GM18498 (cell line): Measurements from ENCODE around the gene PDZRN4.

Experiments used
- ATAC-seq: cut with Tn5 transposase; IDR thresholded peaks from one replicate; pipeline ENCODE4 v1.9.1; 2021; ENCODE audit warnings: mild to moderate bottlenecking, moderate library complexity; ENCODE audit not compliant: unreplicated experiment

The PDZRN4 gene

DNA sequence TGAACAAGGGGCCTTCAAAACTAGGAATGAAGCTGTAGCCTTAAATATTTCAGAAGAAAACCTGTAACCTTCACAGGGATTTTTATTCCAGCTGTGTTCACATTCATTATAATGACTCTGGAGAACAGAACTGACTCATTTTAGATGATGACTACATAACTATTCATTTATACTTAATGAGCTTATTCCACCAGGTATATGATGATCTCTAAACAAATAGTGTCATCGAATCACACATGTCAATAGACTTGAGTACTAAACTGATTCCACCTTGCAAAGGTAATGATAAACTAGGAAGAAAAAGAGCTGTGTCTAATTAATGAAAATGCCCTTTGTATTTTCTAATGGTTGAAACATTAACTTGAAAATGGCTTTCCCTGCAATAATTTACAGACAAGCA is 433.2 kb downstream of the PDZRN4 start:
- ATAC-seq, result no peak
